Smooth muscle cell (in vitro differentiated cells): ENCODE results near the gene ABCC11. TPM values are rescaled to one million over a fixed set of nuclear protein-coding genes. Genes with fewer than 3 reads are reported as not detected.

ENCODE experiments used
- DNase-seq: peaks from one replicate; lab custom pipeline; 2025; ENCODE audit not compliant: unreplicated experiment; lab: John Stamatoyannopoulos, UW
- H2AFZ ChIP-seq: fragments of 200-600 bp; sonication (generic); 2 replicates; pipeline ENCODE4 v1.6.0; 2016; ENCODE audit warnings: antibody characterized with exemption, low read depth, mild to moderate bottlenecking
- H3F3A ChIP-seq: fragments of 200-600 bp; sonication (generic); 2 replicates; pipeline ENCODE4 v1.6.0; 2017; ENCODE audit warnings: antibody characterized with exemption, low read depth
- H3K27ac ChIP-seq: fragments of 200-600 bp; sonication (generic); 2 replicates; pipeline ENCODE4 v1.5.1; 2016; ENCODE audit warnings: low read depth, mild to moderate bottlenecking
- H3K27me3 ChIP-seq: fragments of 200-600 bp; sonication (generic); 2 replicates; pipeline ENCODE4 v1.6.1; 2016; ENCODE audit warnings: low read depth, mild to moderate bottlenecking
- H3K36me3 ChIP-seq: fragments of 200-600 bp; sonication (generic); 2 replicates; pipeline ENCODE4 v1.5.1; 2016; ENCODE audit warnings: low read depth
- H3K4me1 ChIP-seq: fragments of 200-600 bp; sonication (generic); 2 replicates; pipeline ENCODE4 v1.5.1; 2016; ENCODE audit warnings: low read depth
- H3K4me2 ChIP-seq: fragments of 200-600 bp; sonication (generic); 2 replicates; pipeline ENCODE4 v1.6.0; 2016; ENCODE audit warnings: mild to moderate bottlenecking
- H3K4me3 ChIP-seq: fragments of 200-600 bp; sonication (generic); 2 replicates; pipeline ENCODE4 v1.5.1; 2016; ENCODE audit warnings: mild to moderate bottlenecking
- H3K79me2 ChIP-seq: fragments of 200-600 bp; sonication (generic); 2 replicates; pipeline ENCODE4 v1.6.0; 2016; ENCODE audit warnings: low read depth, mild to moderate bottlenecking
- H3K9ac ChIP-seq: fragments of 200-600 bp; sonication (generic); 2 replicates; pipeline ENCODE4 v1.6.0; 2016; ENCODE audit warnings: low read depth
- H3K9me3 ChIP-seq: fragments of 200-600 bp; sonication (generic); replicated peaks from 2 replicates; pipeline ENCODE4 v1.5.1; 2016; ENCODE audit warnings: low read depth
- H4K20me1 ChIP-seq: fragments of 200-600 bp; sonication (generic); 2 replicates; pipeline ENCODE4 v1.6.0; 2016; ENCODE audit warnings: low read depth
- WGBS: methylation state at CpG from one replicate; pipeline ENCODE4 v1.1.7; 2016; ENCODE audit warnings: low lambda C conversion rate; 5-methylcytosine and 5-hydroxymethylcytosine counted together
- polyA plus RNA-seq: library from polyadenylated mRNA; unstranded; fragments of >200 nt; fragmentation: Nextera tagmentation; extraction: Ambion mirVana; gene quantifications from 2 replicates; pipeline ENCODE4 v1.2.1, GENCODE V29; 2016
- total RNA-seq: library from RNA; depleted of rRNA; stranded (reverse); fragments of >200 nt; gene quantifications from 2 replicates; pipeline ENCODE4 v1.2.3, GENCODE V29; 2014
- TF ChIP-seq, protein P1 (sequence below): fragments of 200-600 bp; sonication (generic); IDR thresholded peaks from 2 replicates; pipeline ENCODE4 v1.5.1; 2017; ENCODE audit warnings: borderline replicate concordance, mild to moderate bottlenecking, antibody characterized with exemption; ENCODE audit not compliant: insufficient read depth, poor library complexity, severe bottlenecking

The ABCC11 gene
- total and polyA plus RNA-seq, 2 experiments from 2014 or later: not detected

DNA sequence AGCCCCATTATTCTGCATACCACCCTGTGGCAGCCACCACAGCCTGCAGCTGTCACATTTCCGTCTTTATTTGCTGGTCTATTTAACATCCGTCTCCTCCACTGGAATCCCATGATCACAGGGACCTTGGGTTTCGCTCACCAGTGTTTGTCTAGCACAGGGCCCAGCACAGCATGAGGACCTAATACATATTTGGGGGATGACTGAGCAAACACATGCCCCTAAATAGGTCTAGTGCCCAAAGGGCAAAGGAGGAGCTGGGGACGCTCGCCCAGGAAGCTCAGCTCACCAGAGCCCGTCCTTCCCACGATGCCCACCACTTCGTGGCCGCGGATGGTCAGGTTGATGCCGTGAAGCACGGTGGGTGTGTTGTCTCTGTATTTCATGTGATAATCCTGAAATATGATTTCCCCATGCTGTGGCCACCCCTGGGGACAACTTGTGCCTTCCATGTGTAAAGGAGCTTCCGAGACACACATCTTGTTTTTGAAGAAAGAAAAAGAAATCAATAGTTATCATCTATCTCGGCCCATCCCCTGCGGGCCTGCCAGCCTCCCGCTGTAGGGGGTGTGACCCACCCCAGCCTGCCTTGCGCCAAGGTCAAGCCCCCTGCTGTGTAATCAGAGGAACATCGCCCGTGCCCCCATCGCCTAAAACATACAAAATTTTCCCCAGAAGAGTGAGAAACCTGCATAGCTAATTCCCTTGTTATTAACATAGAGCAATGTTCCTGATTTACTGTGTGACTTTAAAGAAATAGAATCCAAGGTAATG is 70.5 kb downstream of the ABCC11 start:
- Histone ChIP-seq H3K4me3 (no peak overlapping the region), H3K4me2 (no peak overlapping the region), H3F3A (no peaks in the 10 kb centered on the region), H3K4me1 (no peaks in the 10 kb centered on the region), H2AFZ (no peak overlapping the region), H4K20me1 (no peaks in the 10 kb centered on the region), H3K9me3 (no peaks in the 10 kb centered on the region), H3K79me2 (no peaks in the 10 kb centered on the region), H3K27me3 (no peaks in the 10 kb centered on the region), H3K27ac (no peak overlapping the region), H3K36me3 (no peaks in the 10 kb centered on the region), H3K9ac (no peak overlapping the region)
- 92% methylated on average over 20 of the region's 20 CpGs for WGBS
- DNase-seq: no peak
- TF ChIP-seq, protein P1, sequence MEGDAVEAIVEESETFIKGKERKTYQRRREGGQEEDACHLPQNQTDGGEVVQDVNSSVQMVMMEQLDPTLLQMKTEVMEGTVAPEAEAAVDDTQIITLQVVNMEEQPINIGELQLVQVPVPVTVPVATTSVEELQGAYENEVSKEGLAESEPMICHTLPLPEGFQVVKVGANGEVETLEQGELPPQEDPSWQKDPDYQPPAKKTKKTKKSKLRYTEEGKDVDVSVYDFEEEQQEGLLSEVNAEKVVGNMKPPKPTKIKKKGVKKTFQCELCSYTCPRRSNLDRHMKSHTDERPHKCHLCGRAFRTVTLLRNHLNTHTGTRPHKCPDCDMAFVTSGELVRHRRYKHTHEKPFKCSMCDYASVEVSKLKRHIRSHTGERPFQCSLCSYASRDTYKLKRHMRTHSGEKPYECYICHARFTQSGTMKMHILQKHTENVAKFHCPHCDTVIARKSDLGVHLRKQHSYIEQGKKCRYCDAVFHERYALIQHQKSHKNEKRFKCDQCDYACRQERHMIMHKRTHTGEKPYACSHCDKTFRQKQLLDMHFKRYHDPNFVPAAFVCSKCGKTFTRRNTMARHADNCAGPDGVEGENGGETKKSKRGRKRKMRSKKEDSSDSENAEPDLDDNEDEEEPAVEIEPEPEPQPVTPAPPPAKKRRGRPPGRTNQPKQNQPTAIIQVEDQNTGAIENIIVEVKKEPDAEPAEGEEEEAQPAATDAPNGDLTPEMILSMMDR: no peak

DNA sequence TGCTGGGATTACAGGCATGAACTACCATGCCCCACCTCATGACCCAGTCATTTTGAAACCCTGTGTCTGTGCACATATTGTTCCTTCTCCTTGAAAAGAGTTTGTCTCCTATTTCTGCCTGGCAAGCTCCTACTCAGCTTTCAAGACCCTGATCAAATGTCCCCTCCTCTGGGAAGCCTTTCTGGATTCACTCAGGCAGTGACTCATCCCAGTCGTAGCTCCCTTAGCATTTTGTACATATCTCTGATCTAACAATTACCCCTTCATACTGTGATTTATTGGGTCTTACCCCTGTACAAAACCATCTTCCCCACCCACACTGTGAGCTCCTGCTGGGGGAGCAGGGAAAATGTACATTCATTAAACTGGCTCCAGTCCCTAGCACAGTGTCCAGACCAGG is 73.5 kb downstream of the ABCC11 start:
- Histone ChIP-seq H3K79me2 (no peaks in the 10 kb centered on the region), H3K4me1 (no peaks in the 10 kb centered on the region), H3K36me3 (no peaks in the 10 kb centered on the region), H3K4me3 (no peak overlapping the region), H3K9me3 (no peaks in the 10 kb centered on the region), H3K27ac (no peak overlapping the region), H3K27me3 (no peaks in the 10 kb centered on the region), H2AFZ (no peak overlapping the region), H3K9ac (no peak overlapping the region), H3K4me2 (no peak overlapping the region), H4K20me1 (no peaks in the 10 kb centered on the region), H3F3A (no peaks in the 10 kb centered on the region)
- TF ChIP-seq, protein P1: no peak
- WGBS: 0% methylated on average over 1 of the region's 1 CpG
- DNase-seq: no peak

DNA sequence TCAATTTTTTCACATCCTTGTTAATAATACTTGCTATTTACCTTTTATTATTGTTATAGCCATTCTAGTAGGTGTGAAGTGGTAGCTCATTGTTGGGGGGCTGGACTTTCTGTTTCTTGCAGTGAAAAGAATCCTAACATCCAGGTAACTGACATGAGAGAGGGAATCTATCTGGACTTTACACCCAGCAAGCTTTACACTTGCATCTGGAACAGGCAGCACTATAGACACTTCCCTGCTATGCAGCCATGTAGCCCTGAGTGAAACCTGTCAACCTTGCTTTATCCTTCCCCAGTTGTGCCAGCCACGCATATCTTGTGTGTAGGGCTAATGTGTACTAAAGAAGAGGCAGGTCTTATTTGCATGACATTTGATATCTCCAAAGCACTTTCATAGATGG is 74.7 kb downstream of the ABCC11 start:
- Histone ChIP-seq H3K4me1 (no peaks in the 10 kb centered on the region), H4K20me1 (no peaks in the 10 kb centered on the region), H3K4me2 (no peak overlapping the region), H3K9ac (no peak overlapping the region), H3K79me2 (no peaks in the 10 kb centered on the region), H3K27ac (no peak overlapping the region), H3K4me3 (no peak overlapping the region), H3K9me3 (no peaks in the 10 kb centered on the region), H3F3A (no peaks in the 10 kb centered on the region), H3K27me3 (no peaks in the 10 kb centered on the region), H3K36me3 (no peaks in the 10 kb centered on the region), H2AFZ (no peak overlapping the region)
- DNase-seq: no peak
- TF ChIP-seq, protein P1: no peak
- WGBS: 94% methylated on average over 1 of the region's 1 CpG

DNA sequence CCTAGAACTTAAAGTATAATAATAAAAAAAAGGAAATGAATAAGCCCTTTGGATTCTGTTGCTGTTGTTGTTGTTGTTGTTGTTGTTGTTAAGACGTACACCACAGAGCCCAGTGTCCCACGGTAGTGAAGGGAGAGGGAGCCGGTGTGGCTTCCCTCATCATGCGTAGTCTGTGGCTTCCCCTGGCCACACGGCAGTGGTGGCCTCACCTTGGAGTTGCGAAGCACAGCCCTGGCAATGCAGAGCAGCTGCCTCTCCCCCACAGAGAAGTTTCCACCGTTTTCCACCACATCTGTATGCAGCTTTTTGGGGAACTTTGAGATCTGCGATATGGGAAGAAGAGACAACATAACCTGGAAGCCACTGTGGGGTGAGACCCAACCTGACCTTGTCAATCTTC is 77.4 kb downstream of the ABCC11 start:
- Histone ChIP-seq H2AFZ (no peak overlapping the region), H3K27ac (no peak overlapping the region), H3K4me1 (no peaks in the 10 kb centered on the region), H3K4me3 (no peak overlapping the region), H3F3A (no peaks in the 10 kb centered on the region), H3K9ac (no peak overlapping the region), H4K20me1 (no peaks in the 10 kb centered on the region), H3K27me3 (no peaks in the 10 kb centered on the region), H3K4me2 (no peak overlapping the region), H3K36me3 (no peaks in the 10 kb centered on the region), H3K9me3 (no peaks in the 10 kb centered on the region), H3K79me2 (no peaks in the 10 kb centered on the region)
- TF ChIP-seq, protein P1: no peak
- WGBS: 92% methylated on average over 8 of the region's 8 CpGs
- DNase-seq: no peak
